Measurements from ENCODE around the gene RUFY3. TPM values are rescaled to one million over a fixed set of nuclear protein-coding genes. Genes with fewer than 3 reads are reported as not detected.

Gene RUFY3
- total RNA-seq, 1 experiment from 2014 or later: 29.6 TPM

- CTCF ChIA-PET: interaction anchor here (0.6 kb wide), 1 partner anchor 171 kb away, joined by 12 read pairs; no protein-coding TSS in a partner anchor
- Histone ChIP-seq H3K4me1 (ENCODE audit: control insufficient read depth, insufficient read depth, low read length) (peaks cover 6% of the 10 kb centered on the region; the same call in 1 of the 2 replicates), H3K27ac (ENCODE audit: low read length) (peak overlapping the region; percentile 89), H3K4me3 (ENCODE audit: low read depth in 2 of 2, low read length in 2 of 2) (peak overlapping the region; percentile 82 to 86), H3K27me3 (ENCODE audit: control insufficient read depth, insufficient read depth, low read length) (no peaks in the 10 kb centered on the region), H3K36me3 (ENCODE audit: control insufficient read depth, insufficient read depth, low read length) (peaks cover 4% of the 10 kb centered on the region), H3K9me3 (ENCODE audit: control insufficient read depth, insufficient read depth, low read depth, low read length) (no peaks in the 10 kb centered on the region)
- no TSS peak for BruUV-seq (replicated peaks)
- intact Hi-C loops (cut with micrococcal nuclease; ENCODE audit: unreplicated experiment): loop anchor here (10.0 kb wide), 1 partner anchor 167 kb away; no protein-coding TSS in a partner anchor
- in situ Hi-C loops (cut with HindIII; ENCODE audit: low pct_unique_long_range_greater_than_20kb, low sequenced_read_pairs): no loop called here
- TF ChIP-seq TCF7L2 (IDR thresholded peaks at IDR 0.05; ENCODE audit: low read depth, low read length): no peak
- TF ChIP-seq CTCF (IDR thresholded peaks at IDR 0.05): no peak
- TF ChIP-seq POLR2AphosphoS5 (IDR thresholded peaks at IDR 0.05; ENCODE audit: low read depth, low read length): no peak
- TF ChIP-seq REST (IDR thresholded peaks at IDR 0.05; ENCODE audit: insufficient read depth in 1 of 2, low read depth in 2 of 2, low read length in 1 of 2): no peak
- no peak for TF ChIP-seq SIN3A (IDR thresholded peaks at IDR 0.05; ENCODE audit: borderline replicate concordance, insufficient read depth, low read depth, low read length)
- POLR2A ChIA-PET: no interaction called here
- DNase-seq (ENCODE audit: low read depth, low spot score) (no peak), ATAC-seq (no peak)
Measured at GRCh38 chr4:70838204-70838603, 116.4 kb downstream of the RUFY3 start.

- H3K4me1 ChIP-seq (ENCODE audit: control insufficient read depth, insufficient read depth, low read length): peaks cover 6% of the 10 kb centered on the region; the same call in 1 of the 2 replicates
- DNase-seq (ENCODE audit: low read depth, low spot score): no peak
- peak overlapping the region; percentile 82 to 86 for H3K4me3 ChIP-seq (ENCODE audit: low read depth in 2 of 2, low read length in 2 of 2)
- no TSS peak for BruUV-seq (replicated peaks)
- intact Hi-C loops (cut with micrococcal nuclease; ENCODE audit: unreplicated experiment) (loop anchor here (10.0 kb wide), 1 partner anchor 166 kb away; no protein-coding TSS in a partner anchor), in situ Hi-C loops (cut with HindIII; ENCODE audit: low pct_unique_long_range_greater_than_20kb, low sequenced_read_pairs) (no loop called here)
- TF ChIP-seq CTCF (IDR thresholded peaks at IDR 0.05): no peak
- no peak for TF ChIP-seq SIN3A (IDR thresholded peaks at IDR 0.05; ENCODE audit: borderline replicate concordance, insufficient read depth, low read depth, low read length)
- TF ChIP-seq TCF7L2 (IDR thresholded peaks at IDR 0.05; ENCODE audit: low read depth, low read length): no peak
- TF ChIP-seq REST (IDR thresholded peaks at IDR 0.05; ENCODE audit: insufficient read depth in 1 of 2, low read depth in 2 of 2, low read length in 1 of 2): no peak
- TF ChIP-seq POLR2AphosphoS5 (IDR thresholded peaks at IDR 0.05; ENCODE audit: low read depth, low read length): no peak
- no peaks in the 10 kb centered on the region for H3K27me3 ChIP-seq (ENCODE audit: control insufficient read depth, insufficient read depth, low read length)
- H3K27ac ChIP-seq (ENCODE audit: low read length): peak overlapping the region; percentile 89
- ChIA-PET CTCF (interaction anchor here (0.7 kb wide), 2 partner anchors 70 to 154 kb away, joined by 5 to 7 read pairs; partner anchors contain the start of gene DCK), POLR2A (interaction anchor here (0.7 kb wide), 2 partner anchors 36 to 134 kb away, joined by 12 to 16 read pairs; no protein-coding TSS in a partner anchor)
- peak; percentile 79 for ATAC-seq
- peaks cover 2% of the 10 kb centered on the region for H3K36me3 ChIP-seq (ENCODE audit: control insufficient read depth, insufficient read depth, low read length)
- no peaks in the 10 kb centered on the region for H3K9me3 ChIP-seq (ENCODE audit: control insufficient read depth, insufficient read depth, low read depth, low read length)
Measured at GRCh38 chr4:70838666-70839588, 117.2 kb downstream of the RUFY3 start.

Measured in Panc1 (cell line).